Measurements from ENCODE around the gene SORCS2.

DNA sequence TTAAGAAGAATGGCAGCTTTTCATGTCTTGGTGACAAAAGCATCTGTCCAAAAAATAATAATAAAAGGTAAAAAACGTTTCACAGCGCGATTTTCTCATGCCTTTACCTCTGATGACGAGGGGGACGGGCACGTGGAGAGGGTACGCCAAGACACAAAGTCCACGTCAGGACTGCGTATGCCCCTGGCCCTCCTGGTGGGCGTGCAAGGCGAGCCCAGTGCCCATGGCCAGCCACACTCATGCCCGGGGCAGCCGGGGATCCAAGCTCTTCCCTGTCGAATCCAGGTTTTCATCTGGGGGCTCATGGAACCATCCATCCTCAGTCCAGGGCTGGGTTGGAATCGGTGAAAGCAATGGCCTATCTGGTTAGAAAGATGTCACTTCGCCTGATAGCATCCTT, 570.8 kb downstream of the SORCS2 start:
- TF ChIP-seq JUN (IDR thresholded peaks at IDR 0.05; ENCODE audit: low read depth, low read length) (no peak), EZH2 (IDR thresholded peaks at IDR 0.05; ENCODE audit: low read depth, low read length, severe bottlenecking) (no peak), CTCF (IDR thresholded peaks at IDR 0.05; ENCODE audit: control extremely low read depth in 1 of 3, insufficient read depth in 1 of 3, low read depth in 1 of 3, low read length in 3 of 3) (no peak), TAF1 (IDR thresholded peaks at IDR 0.05; ENCODE audit: low read depth, low read length) (no peak)
- TF ChIP-seq, protein P1, sequence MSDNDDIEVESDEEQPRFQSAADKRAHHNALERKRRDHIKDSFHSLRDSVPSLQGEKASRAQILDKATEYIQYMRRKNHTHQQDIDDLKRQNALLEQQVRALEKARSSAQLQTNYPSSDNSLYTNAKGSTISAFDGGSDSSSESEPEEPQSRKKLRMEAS (IDR thresholded peaks at IDR 0.05): no peak
